H9 (cell line): ENCODE measurements around the gene ABCF1. TPM values are rescaled to one million over a fixed set of nuclear protein-coding genes. Genes with fewer than 3 reads are reported as not detected.
A peak's percentile ranks its signal among the peaks of the same experiment; 100 is the strongest.

ENCODE experiments used
- DNase-seq: peaks from one replicate; pipeline ENCODE4 v3.0.0-alpha.2; 2017
- H2AFZ ChIP-seq: one replicate; pipeline ENCODE4 v1.6.1; 2013; ENCODE audit warnings: mild to moderate bottlenecking, low read length, control low read depth, moderate library complexity
- H2AK5ac ChIP-seq: 2 replicates; pipeline ENCODE4 v1.6.1; 2013; ENCODE audit warnings: low read length, control low read depth, mixed read lengths; ENCODE audit not compliant: insufficient read length
- H2BK120ac ChIP-seq: one replicate; pipeline ENCODE4 v1.6.1; 2013; ENCODE audit warnings: low read depth, mild to moderate bottlenecking, low read length, control low read depth, inconsistent platforms; ENCODE audit not compliant: poor library complexity, severe bottlenecking
- H2BK12ac ChIP-seq: 2 replicates; pipeline ENCODE4 v1.6.1; 2013; ENCODE audit warnings: low read length, control low read depth, mixed read lengths, low read depth; ENCODE audit not compliant: insufficient read length
- H2BK15ac ChIP-seq: 2 replicates; pipeline ENCODE4 v1.6.1; 2013; ENCODE audit warnings: low read depth, low read length, control low read depth
- H2BK20ac ChIP-seq: one replicate; pipeline ENCODE4 v1.6.1; 2013; ENCODE audit warnings: low read depth, mild to moderate bottlenecking, low read length, control low read depth, inconsistent platforms; ENCODE audit not compliant: poor library complexity, severe bottlenecking
- H2BK5ac ChIP-seq: 2 replicates; pipeline ENCODE4 v1.6.1; 2013; ENCODE audit warnings: low read length, control low read depth, mixed read lengths; ENCODE audit not compliant: insufficient read length
- H3K14ac ChIP-seq: 2 replicates; pipeline ENCODE4 v1.6.1; 2013; ENCODE audit warnings: low read length, control low read depth; ENCODE audit not compliant: insufficient read depth
- H3K18ac ChIP-seq: 2 replicates; pipeline ENCODE4 v1.6.1; 2013; ENCODE audit warnings: low read depth, mild to moderate bottlenecking, mixed read lengths, low read length, control low read depth; ENCODE audit not compliant: insufficient read length
- H3K23ac ChIP-seq: 2 replicates; pipeline ENCODE4 v1.6.1; 2013; ENCODE audit warnings: low read length, control low read depth, mixed read lengths, low read depth; ENCODE audit not compliant: insufficient read length
- H3K23me2 ChIP-seq: 2 replicates; pipeline ENCODE4 v1.6.1; 2013; ENCODE audit warnings: low read depth, mild to moderate bottlenecking, mixed read lengths, low read length, control low read depth; ENCODE audit not compliant: insufficient read length, poor library complexity, severe bottlenecking
- H3K27ac ChIP-seq: 2 replicates; pipeline ENCODE4 v1.5.1; 2013; ENCODE audit warnings: low read length, control low read depth, mixed read lengths, low read depth; ENCODE audit not compliant: insufficient read length
- H3K27me3 ChIP-seq: 2 replicates; pipeline ENCODE4 v1.6.1; 2013; ENCODE audit warnings: low read length, control low read depth, inconsistent platforms; ENCODE audit not compliant: insufficient read depth
- H3K4ac ChIP-seq: 2 replicates; pipeline ENCODE4 v1.6.1; 2013; ENCODE audit warnings: low read depth, mild to moderate bottlenecking, control low read depth, inconsistent platforms, low read length, moderate library complexity
- H3K4me1 ChIP-seq: 2 replicates; pipeline ENCODE4 v1.6.1; 2013; ENCODE audit warnings: low read length, control low read depth, inconsistent platforms; ENCODE audit not compliant: insufficient read depth
- H3K4me2 ChIP-seq: 2 replicates; pipeline ENCODE4 v1.6.1; 2013; ENCODE audit warnings: low read length, control low read depth, mixed read lengths; ENCODE audit not compliant: insufficient read length, insufficient read depth
- H3K56ac ChIP-seq: 2 replicates; pipeline ENCODE4 v1.6.1; 2013; ENCODE audit warnings: low read depth, mild to moderate bottlenecking, mixed read lengths, low read length, control low read depth; ENCODE audit not compliant: insufficient read length
- H3K79me1 ChIP-seq: 2 replicates; pipeline ENCODE4 v1.6.1; 2013; ENCODE audit warnings: low read depth, mild to moderate bottlenecking, moderate library complexity, low read length, control low read depth, inconsistent platforms; ENCODE audit not compliant: insufficient read depth, poor library complexity, severe bottlenecking
- H3K79me2 ChIP-seq: 2 replicates; pipeline ENCODE4 v1.6.1; 2013; ENCODE audit warnings: low read length, control low read depth, inconsistent platforms; ENCODE audit not compliant: insufficient read depth
- H3K9ac ChIP-seq: 2 replicates; pipeline ENCODE4 v1.6.1; 2013; ENCODE audit warnings: low read length, control low read depth, mixed read lengths; ENCODE audit not compliant: insufficient read length; ENCODE audit errors: extremely low read depth
- H3K9me3 ChIP-seq: one replicate; pipeline ENCODE4 v1.6.1; 2013; ENCODE audit warnings: low read depth, low read length, inconsistent platforms; ENCODE audit not compliant: control insufficient read depth
- H3T11ph ChIP-seq: one replicate; pipeline ENCODE4 v1.6.1; 2013; ENCODE audit warnings: mild to moderate bottlenecking, low read length, control low read depth, inconsistent platforms
- H4K20me1 ChIP-seq: one replicate; pipeline ENCODE4 v1.6.1; 2013; ENCODE audit not compliant: control insufficient read depth, insufficient read length, insufficient read depth
- H4K5ac ChIP-seq: 2 replicates; pipeline ENCODE4 v1.6.1; 2013; ENCODE audit warnings: low read depth, mild to moderate bottlenecking, mixed read lengths, low read length, control low read depth; ENCODE audit not compliant: insufficient read length
- H4K8ac ChIP-seq: replicated peaks from 2 replicates; pipeline ENCODE4 v1.6.1; 2013; ENCODE audit warnings: low read length, control low read depth, mixed read lengths, low read depth; ENCODE audit not compliant: insufficient read length
- H4K91ac ChIP-seq: 2 replicates; pipeline ENCODE4 v1.6.1; 2013; ENCODE audit warnings: low read depth, mild to moderate bottlenecking, moderate library complexity, mixed read lengths, low read length, control low read depth; ENCODE audit not compliant: insufficient read length
- H3K27ac Mint-ChIP-seq, 3 experiments: 2 replicates in 2 of 3; 3 replicates in 1 of 3; pipeline ENCODE4 v1.8.0; 2020 to 2021; ENCODE audit warnings: mixed read lengths in 3 of 3, mild to moderate bottlenecking in 1 of 3, moderate library complexity in 1 of 3
- H3K27me3 Mint-ChIP-seq: 2 replicates; pipeline ENCODE4 v1.8.0; 2021; ENCODE audit warnings: low read depth, mild to moderate bottlenecking, moderate library complexity, mixed read lengths
- H3K36me3 Mint-ChIP-seq, 3 experiments: 2 replicates in 2 of 3; 3 replicates in 1 of 3; pipeline ENCODE4 v1.8.0; 2020 to 2021; ENCODE audit warnings: low read depth in 3 of 3, mixed read lengths in 3 of 3; ENCODE audit not compliant: insufficient read depth in 1 of 3
- H3K4me1 Mint-ChIP-seq, 2 experiments: 2 replicates each; pipeline ENCODE4 v1.8.0; 2020; ENCODE audit warnings: mixed read lengths in 2 of 2
- H3K4me3 Mint-ChIP-seq, 2 experiments: 2 replicates in 1 of 2; 3 replicates in 1 of 2; pipeline ENCODE4 v1.8.0; 2020 to 2021; ENCODE audit warnings: mild to moderate bottlenecking in 2 of 2, mixed read lengths in 2 of 2, moderate library complexity in 1 of 2
- H3K9me3 Mint-ChIP-seq, 2 experiments: 2 replicates in 1 of 2; 3 replicates in 1 of 2; pipeline ENCODE4 v1.8.0; 2020; ENCODE audit warnings: mild to moderate bottlenecking in 2 of 2, mixed read lengths in 2 of 2, moderate library complexity in 1 of 2
- CTCF ChIP-seq: fragments of 200-600 bp; sonication (generic); conservative IDR thresholded peaks from 3 replicates; pipeline ENCODE4 v1.8.0; 2021; ENCODE audit warnings: antibody characterized with exemption, mild to moderate bottlenecking
- WGBS: extraction: QIAGEN DNeasy Blood & Tissue Kit; methylation state at CpG from one replicate; pipeline ENCODE4 v1.1.7; 2013; ENCODE audit warnings: missing lambda C conversion rate, low lambda C conversion rate, mixed read lengths; ENCODE audit not compliant: insufficient read length; ENCODE audit errors: extremely low coverage; 5-methylcytosine and 5-hydroxymethylcytosine counted together
- total RNA-seq: library from RNA; stranded (reverse); gene quantifications from 2 replicates; pipeline ENCODE4 v1.2.1, GENCODE V29; 2021

Gene ABCF1
- total RNA-seq, 1 experiment from 2014 or later = 118 TPM

- no peak overlapping the region for H2BK12ac ChIP-seq
- WGBS = no CpG with 5 or more reads among the region's 1 CpG
- no peak for DNase-seq
- H3K4me1 ChIP-seq = no peaks in the 10 kb centered on the region
- no peak overlapping the region for H3K23ac ChIP-seq
- H2AK5ac ChIP-seq = no peak overlapping the region
- peaks cover 6% of the 10 kb centered on the region for H3K23me2 ChIP-seq
- no peak overlapping the region for H3K27ac ChIP-seq
- peaks cover 26 to 28% of the 10 kb centered on the region in 2 experiments for H3K4me1 Mint-ChIP-seq
- no peak overlapping the region for H2BK20ac ChIP-seq
- H3K9me3 Mint-ChIP-seq = no peaks in the 10 kb centered on the region; a peak in 1 of 5 replicates
- H3K18ac ChIP-seq = no peak overlapping the region
- H4K20me1 ChIP-seq = no peaks in the 10 kb centered on the region
- H2BK15ac ChIP-seq = no peak overlapping the region
- H3K4me3 Mint-ChIP-seq = peak overlapping the region; percentile 99
- no peak overlapping the region for H4K91ac ChIP-seq
- H3K14ac ChIP-seq = no peak overlapping the region
- no peak overlapping the region for H3K56ac ChIP-seq
- H3K79me1 ChIP-seq = peaks cover 12% of the 10 kb centered on the region
- H3K4ac ChIP-seq = no peak overlapping the region
- H3K36me3 Mint-ChIP-seq = peaks cover 0 to 7% (median 5%) of the 10 kb centered on the region in 3 experiments; a peak in 3 of 7 replicates
- no peak overlapping the region for H3K27ac Mint-ChIP-seq
- H3K27me3 Mint-ChIP-seq = peaks cover 10% of the 10 kb centered on the region
- no peaks in the 10 kb centered on the region for H3K27me3 ChIP-seq
- TF ChIP-seq CTCF = no peak
- no peak overlapping the region for H4K8ac ChIP-seq
- H3K79me2 ChIP-seq = peaks cover 24% of the 10 kb centered on the region; the same call in 1 of the 2 replicates
- H3K9me3 ChIP-seq = no peaks in the 10 kb centered on the region
- H3T11ph ChIP-seq = no peak overlapping the region
- H3K4me2 ChIP-seq = peak overlapping the region; percentile 89
- H2BK5ac ChIP-seq = no peak overlapping the region
- H2AFZ ChIP-seq = no peak overlapping the region
- no peak overlapping the region for H2BK120ac ChIP-seq
- H4K5ac ChIP-seq = no peak overlapping the region
- H3K9ac ChIP-seq = no peak overlapping the region
These were observed 979 bp upstream of the ABCF1 start for GRCh38 chr6:30570263-30570662.
